Measurements from ENCODE around the gene FRMPD3.

GRCh38 chrX:107421337-107421861 lies 28.1 kb upstream of the FRMPD3 start:
- TF ChIP-seq, protein P1, sequence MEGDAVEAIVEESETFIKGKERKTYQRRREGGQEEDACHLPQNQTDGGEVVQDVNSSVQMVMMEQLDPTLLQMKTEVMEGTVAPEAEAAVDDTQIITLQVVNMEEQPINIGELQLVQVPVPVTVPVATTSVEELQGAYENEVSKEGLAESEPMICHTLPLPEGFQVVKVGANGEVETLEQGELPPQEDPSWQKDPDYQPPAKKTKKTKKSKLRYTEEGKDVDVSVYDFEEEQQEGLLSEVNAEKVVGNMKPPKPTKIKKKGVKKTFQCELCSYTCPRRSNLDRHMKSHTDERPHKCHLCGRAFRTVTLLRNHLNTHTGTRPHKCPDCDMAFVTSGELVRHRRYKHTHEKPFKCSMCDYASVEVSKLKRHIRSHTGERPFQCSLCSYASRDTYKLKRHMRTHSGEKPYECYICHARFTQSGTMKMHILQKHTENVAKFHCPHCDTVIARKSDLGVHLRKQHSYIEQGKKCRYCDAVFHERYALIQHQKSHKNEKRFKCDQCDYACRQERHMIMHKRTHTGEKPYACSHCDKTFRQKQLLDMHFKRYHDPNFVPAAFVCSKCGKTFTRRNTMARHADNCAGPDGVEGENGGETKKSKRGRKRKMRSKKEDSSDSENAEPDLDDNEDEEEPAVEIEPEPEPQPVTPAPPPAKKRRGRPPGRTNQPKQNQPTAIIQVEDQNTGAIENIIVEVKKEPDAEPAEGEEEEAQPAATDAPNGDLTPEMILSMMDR (IDR thresholded peaks at IDR 0.05), result no peak
- TF ChIP-seq POLR2A (IDR thresholded peaks at IDR 0.05) (no peak), POLR2AphosphoS5 (IDR thresholded peaks at IDR 0.05) (no peak)

Measured in prostate gland (tissue), 2 donors.